ENCODE measurements around the gene CAND2. TPM values are rescaled to one million over a fixed set of nuclear protein-coding genes. Genes with fewer than 3 reads are reported as not detected.

The CAND2 gene
- 59.0 TPM for polyA plus RNA-seq (ENCODE audit: insufficient read length)

DNA sequence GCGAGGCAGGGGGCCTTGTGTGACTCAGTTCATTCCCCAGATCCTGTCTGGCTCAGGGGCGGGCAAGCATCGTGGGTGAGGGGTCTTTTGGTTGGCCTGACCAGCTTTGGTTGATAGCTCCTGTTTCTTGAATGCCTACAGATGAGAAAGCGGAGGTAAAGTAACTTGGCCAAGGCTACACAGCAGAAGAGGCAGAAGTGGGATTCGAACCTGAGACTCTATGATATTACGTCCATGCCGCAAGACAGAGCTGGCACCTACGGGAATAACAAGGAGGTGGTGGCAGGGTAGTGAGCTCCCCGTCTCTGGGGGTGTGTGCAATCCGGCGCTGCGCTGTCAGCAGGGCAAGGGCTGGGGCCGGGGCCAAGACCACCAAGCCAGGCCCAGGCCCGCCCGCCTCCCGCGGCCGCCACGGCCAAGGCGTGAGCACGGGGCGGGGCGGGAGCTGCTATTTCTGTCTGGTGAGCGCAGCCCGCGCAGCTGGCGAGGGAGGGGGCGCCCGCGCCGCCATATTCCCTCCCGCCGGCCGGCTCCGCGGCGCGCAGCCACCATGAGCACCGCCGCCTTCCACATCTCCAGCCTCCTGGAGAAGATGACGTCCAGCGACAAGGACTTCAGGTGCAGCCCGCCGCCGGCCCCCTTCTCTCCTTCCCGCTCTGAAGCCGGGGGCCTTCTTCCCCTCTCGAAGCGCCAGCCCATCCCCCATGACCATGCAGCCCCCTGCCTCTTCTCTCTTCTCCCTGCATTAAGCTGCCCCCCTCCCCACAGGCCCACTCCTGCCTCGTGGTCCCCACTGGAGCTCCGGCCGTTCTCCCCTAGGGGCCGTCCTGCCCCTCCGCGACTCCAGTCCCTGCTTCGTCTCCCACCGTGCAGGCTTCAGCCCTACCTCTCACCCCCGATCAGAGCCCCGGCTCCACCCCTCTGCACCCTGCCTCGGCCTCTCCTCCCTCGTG is at the start of gene CAND2:
CAND2 (plus strand) TSS at position 510 of the 953 bp plus-strand sequence; CDS start at position 551, 41 bp downstream.
- DNase-seq (ENCODE audit: low read depth): peak; percentile 40

GRCh38 chr3:12748477-12748876 is 48.0 kb upstream of the CAND2 start:
- no peak for DNase-seq (ENCODE audit: low read depth)

GRCh38 chr3:12750223-12750622 is 46.3 kb upstream of the CAND2 start:
- DNase-seq (ENCODE audit: low read depth): no peak

DNA sequence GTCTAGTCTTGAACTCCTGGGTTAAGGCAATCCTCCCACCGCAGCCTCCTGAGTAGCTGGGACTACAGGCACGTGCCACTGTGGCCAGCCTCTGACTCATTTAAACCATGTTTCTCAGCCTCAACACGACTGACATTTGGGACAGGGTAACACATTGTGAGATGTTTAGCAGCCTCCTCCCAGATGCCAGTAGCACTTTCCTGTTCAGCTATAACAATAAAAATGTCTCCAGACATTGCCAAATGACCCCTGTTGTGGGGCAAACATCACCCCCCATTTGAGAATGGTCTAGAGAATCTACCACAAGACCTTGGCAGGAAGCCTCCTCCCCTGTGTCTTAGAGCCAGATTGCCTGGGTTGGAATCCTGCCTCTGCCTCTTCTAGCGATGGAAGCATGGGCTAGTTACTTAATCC is 45.8 kb upstream of the CAND2 start:
- no peak for DNase-seq (ENCODE audit: low read depth)

GRCh38 chr3:12751571-12751970 is 44.9 kb upstream of the CAND2 start:
- DNase-seq (ENCODE audit: low read depth): no peak

DNA sequence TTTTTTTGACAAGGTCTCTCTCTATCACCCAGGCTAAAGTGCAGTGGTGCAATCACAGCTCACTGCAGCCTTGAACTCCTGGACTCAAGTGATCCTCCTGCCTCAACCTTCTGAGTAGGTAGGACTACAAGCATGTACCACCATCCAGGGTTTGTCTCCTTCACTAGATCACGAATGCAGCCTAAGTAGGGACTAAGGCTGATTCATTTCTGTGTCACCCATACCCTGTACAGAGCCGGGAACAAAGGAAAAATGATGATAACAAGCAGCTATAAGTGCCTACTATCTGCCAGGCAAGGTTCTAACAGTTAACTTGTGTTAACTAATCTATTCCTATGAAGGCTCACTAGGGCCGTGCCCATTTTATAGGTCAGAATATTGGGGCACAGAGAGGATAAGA is 44.4 kb upstream of the CAND2 start:
- no peak for DNase-seq (ENCODE audit: low read depth)

GRCh38 chr3:12752809-12753208 is 43.7 kb upstream of the CAND2 start:
- no peak for DNase-seq (ENCODE audit: low read depth)

DNA sequence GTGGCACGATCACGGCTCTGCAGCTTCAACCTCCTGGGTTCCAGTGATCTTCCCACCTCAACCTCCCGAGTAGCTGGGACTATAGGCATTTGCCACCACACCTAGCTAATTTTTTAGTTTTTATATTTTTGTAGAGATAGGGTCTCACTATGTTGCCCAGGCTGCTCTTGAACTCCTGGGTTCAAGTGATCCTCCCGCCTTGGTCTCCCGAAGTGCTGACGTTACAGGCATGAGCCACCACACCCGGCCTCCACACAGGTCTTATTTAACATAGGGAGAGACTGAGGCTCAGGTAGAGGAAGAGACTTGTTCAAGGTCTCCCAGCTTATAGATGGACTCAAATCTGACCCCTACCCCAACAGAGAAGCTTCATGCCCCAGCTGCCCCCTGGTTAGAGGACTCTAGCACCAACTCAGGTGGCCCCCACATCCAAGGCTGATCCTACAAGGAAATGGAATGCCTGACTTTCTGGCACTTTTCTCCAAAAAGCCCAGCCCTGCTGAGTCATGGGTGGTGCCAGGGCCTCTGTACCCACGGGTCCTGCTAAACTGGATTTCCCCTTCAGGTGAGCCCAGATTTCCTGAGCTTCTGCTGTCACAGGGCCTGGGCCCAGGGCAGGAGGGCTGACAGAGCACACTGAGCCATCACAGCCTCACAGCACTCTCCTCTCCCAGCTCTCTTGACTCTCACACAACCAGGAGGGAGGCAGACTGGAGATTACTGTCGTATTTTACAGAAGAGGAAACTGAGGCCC is 43.0 kb upstream of the CAND2 start:
- no peak for DNase-seq (ENCODE audit: low read depth)

GRCh38 chr3:12754313-12754712 is 42.2 kb upstream of the CAND2 start:
- DNase-seq (ENCODE audit: low read depth): no peak

GRCh38 chr3:12755754-12756153 is 40.7 kb upstream of the CAND2 start:
- no peak for DNase-seq (ENCODE audit: low read depth)

- no peak for DNase-seq (ENCODE audit: low read depth)
Observed at GRCh38 chr3:12756175-12756574, 40.3 kb upstream of the CAND2 start.

- DNase-seq (ENCODE audit: low read depth): no peak
Observed at GRCh38 chr3:12756635-12757034, 39.8 kb upstream of the CAND2 start.

GRCh38 chr3:12758025-12758781 is 38.3 kb upstream of the CAND2 start:
- no peak for DNase-seq (ENCODE audit: low read depth)

GRCh38 chr3:12759097-12759679 is 37.3 kb upstream of the CAND2 start, which contains the start of gene TMEM40:
Gene TMEM40, minus strand, starts transcription at chr3:12759259. Its CDS starts 9,427 bp downstream, at chr3:12749832.
- no peak for DNase-seq (ENCODE audit: low read depth)

- no peak for DNase-seq (ENCODE audit: low read depth)
Observed at GRCh38 chr3:12759693-12760565, 36.6 kb upstream of the CAND2 start.

- DNase-seq (ENCODE audit: low read depth): no peak
Observed at GRCh38 chr3:12764171-12764776, 32.2 kb upstream of the CAND2 start.

GRCh38 chr3:12766541-12766940 is 29.9 kb upstream of the CAND2 start:
- DNase-seq (ENCODE audit: low read depth): no peak

GRCh38 chr3:12768579-12769527 is 27.6 kb upstream of the CAND2 start:
- DNase-seq (ENCODE audit: low read depth): no peak

GRCh38 chr3:12769761-12770160 is 26.7 kb upstream of the CAND2 start:
- DNase-seq (ENCODE audit: low read depth): no peak

Measured in forelimb muscle (tissue), 1 donor.